Measurements from ENCODE around the gene SLC35F5. TPM values are rescaled to one million over a fixed set of nuclear protein-coding genes. Genes with fewer than 3 reads are reported as not detected.

Gene SLC35F5
- total and polyA plus RNA-seq, 2 experiments from 2014 or later: 10.9 to 30.5 TPM

GRCh38 chr2:113750385-113750784 lies 6.1 kb downstream of the SLC35F5 start (continued):
- no peak for TF ChIP-seq REST (IDR thresholded peaks at IDR 0.05; ENCODE audit: unreplicated experiment)
- TF ChIP-seq NANOG (IDR thresholded peaks at IDR 0.05; ENCODE audit: borderline replicate concordance): no peak
- TF ChIP-seq POLR2AphosphoS5 (IDR thresholded peaks at IDR 0.05; ENCODE audit: low read depth): no peak
- no peak for TF ChIP-seq JUNB (IDR thresholded peaks at IDR 0.05; ENCODE audit: unreplicated experiment)

DNA sequence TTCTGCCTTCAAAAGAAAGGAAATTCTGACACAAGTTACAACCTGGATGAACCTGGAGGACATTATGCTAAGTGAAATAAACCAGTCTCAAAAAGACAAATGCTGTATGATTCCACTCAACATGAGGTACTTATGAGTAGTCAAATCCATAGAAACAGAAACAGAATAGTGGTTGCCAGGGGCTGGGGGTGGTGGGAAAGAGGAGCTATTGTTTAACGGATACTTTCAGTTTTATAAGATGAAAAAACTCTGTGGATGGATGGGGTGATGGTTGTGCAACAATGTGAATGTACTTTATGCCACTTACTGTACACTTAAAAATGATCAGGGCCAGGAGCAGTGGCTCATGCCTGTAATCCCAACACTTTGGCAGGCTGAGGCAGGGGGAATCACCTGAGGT lies 15.4 kb downstream of the SLC35F5 start:
- Histone ChIP-seq H3K27ac (ENCODE audit: low read depth) (no peak overlapping the region), H2AFZ (no peak overlapping the region), H3K27me3 (ENCODE audit: insufficient read depth) (no peaks in the 10 kb centered on the region), H3K36me3 (ENCODE audit: insufficient read depth) (peaks cover 17% of the 10 kb centered on the region; the same call in 1 of the 2 replicates), H3K79me2 (replicated peaks; ENCODE audit: insufficient read depth) (no peaks in the 10 kb centered on the region), H3K4me3 (no peak overlapping the region), H3F3A (replicated peaks; ENCODE audit: low read depth) (no peaks in the 10 kb centered on the region), H3K4me1 (ENCODE audit: insufficient read depth) (no peaks in the 10 kb centered on the region), H4K20me1 (replicated peaks; ENCODE audit: insufficient read depth) (peaks cover 3% of the 10 kb centered on the region), H3K9me2 (ENCODE audit: insufficient read depth) (no peaks in the 10 kb centered on the region), H3K4me2 (no peak overlapping the region)
- ATAC-seq (no peak), DNase-seq (ENCODE audit: low spot score) (no peak)
- Mint-ChIP-seq H3K9me3 (no peaks in the 10 kb centered on the region), H3K4me3 (no peak overlapping the region), H3K27me3 (ENCODE audit: insufficient read depth, low read depth, poor library complexity) (no peaks in the 10 kb centered on the region), H3K4me1 (no peaks in the 10 kb centered on the region), H3K27ac (no peak overlapping the region), H3K36me3 (ENCODE audit: low read depth) (peaks cover 21% of the 10 kb centered on the region; the same call in 2 of the 3 replicates)
- TF ChIP-seq ZNF462 (CRISPR knock-in tag; IDR thresholded peaks at IDR 0.05) (no peak), ZNF114 (CRISPR knock-in tag; IDR thresholded peaks at IDR 0.05) (no peak), JUNB (IDR thresholded peaks at IDR 0.05; ENCODE audit: unreplicated experiment) (no peak), CREB1 (CRISPR knock-in tag; IDR thresholded peaks at IDR 0.05; ENCODE audit: low read depth) (no peak), EZH2 (IDR thresholded peaks at IDR 0.05; ENCODE audit: low read depth, unreplicated experiment) (no peak), POLR2AphosphoS5 (IDR thresholded peaks at IDR 0.05; ENCODE audit: low read depth) (no peak), NANOG (IDR thresholded peaks at IDR 0.05; ENCODE audit: borderline replicate concordance) (no peak), STAT1 (IDR thresholded peaks at IDR 0.05; ENCODE audit: unreplicated experiment) (no peak), REST (IDR thresholded peaks at IDR 0.05; ENCODE audit: unreplicated experiment) (no peak)
- TF ChIP-seq, protein P1, sequence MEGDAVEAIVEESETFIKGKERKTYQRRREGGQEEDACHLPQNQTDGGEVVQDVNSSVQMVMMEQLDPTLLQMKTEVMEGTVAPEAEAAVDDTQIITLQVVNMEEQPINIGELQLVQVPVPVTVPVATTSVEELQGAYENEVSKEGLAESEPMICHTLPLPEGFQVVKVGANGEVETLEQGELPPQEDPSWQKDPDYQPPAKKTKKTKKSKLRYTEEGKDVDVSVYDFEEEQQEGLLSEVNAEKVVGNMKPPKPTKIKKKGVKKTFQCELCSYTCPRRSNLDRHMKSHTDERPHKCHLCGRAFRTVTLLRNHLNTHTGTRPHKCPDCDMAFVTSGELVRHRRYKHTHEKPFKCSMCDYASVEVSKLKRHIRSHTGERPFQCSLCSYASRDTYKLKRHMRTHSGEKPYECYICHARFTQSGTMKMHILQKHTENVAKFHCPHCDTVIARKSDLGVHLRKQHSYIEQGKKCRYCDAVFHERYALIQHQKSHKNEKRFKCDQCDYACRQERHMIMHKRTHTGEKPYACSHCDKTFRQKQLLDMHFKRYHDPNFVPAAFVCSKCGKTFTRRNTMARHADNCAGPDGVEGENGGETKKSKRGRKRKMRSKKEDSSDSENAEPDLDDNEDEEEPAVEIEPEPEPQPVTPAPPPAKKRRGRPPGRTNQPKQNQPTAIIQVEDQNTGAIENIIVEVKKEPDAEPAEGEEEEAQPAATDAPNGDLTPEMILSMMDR (conservative IDR thresholded peaks at IDR 0.05; ENCODE audit: low read depth in 2 of 2): no peak

Data from GM23338 (cell line).